ENCODE results near the gene CCDC47. TPM values are rescaled to one million over a fixed set of nuclear protein-coding genes. Genes with fewer than 3 reads are reported as not detected.
"Not testable (repeated sequence)": the region's sequence is repeated elsewhere in the genome, so short reads cannot be mapped to it uniquely, and the experiment has no call there.

Gene CCDC47
- total and polyA plus RNA-seq, 4 donors: 27.9 to 65.8 (median 49.0) TPM

DNA sequence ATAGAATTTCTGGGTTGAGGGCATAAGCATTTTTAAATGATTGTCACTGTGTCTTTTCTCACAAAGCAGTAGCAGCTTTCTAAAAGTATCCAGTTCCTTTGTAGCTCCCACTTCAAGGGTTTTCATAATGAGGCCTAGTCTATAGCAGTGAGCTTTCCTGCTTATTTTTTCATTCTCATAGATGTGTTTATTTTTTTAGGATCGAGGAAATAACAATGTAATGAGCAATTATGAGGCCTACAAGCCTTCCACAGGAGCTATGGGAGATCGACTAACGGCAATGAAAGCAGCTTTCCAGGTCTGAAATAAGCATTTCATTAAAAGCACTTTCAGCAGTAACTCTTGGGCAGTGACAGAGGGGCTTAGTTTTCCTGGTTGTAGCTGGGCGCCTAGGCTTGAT, 43.3 kb upstream of the CCDC47 start:
- Histone ChIP-seq H3K4me3 (ENCODE audit: low read length in 2 of 2) (no peak overlapping the region), H3K9me3 (ENCODE audit: control insufficient read depth, low read length) (no peaks in the 10 kb centered on the region), H3K36me3 (ENCODE audit: control insufficient read depth in 1 of 2, insufficient read depth in 2 of 2, low read length in 1 of 2) (peaks cover 13 to 31% of the 10 kb centered on the region in 2 donors), H3K4me1 (ENCODE audit: control insufficient read depth in 1 of 2, insufficient read depth in 2 of 2, low read length in 2 of 2) (no peaks in the 10 kb centered on the region), H3K27ac (ENCODE audit: low read depth in 1 of 2, low read length in 2 of 2) (no peak overlapping the region), H3K27me3 (ENCODE audit: control insufficient read depth in 1 of 2, insufficient read depth in 2 of 2, low read length in 1 of 2) (no peaks in the 10 kb centered on the region)
- DNase-seq: no peak
- ATAC-seq (ENCODE audit: low FRiP score): no peak
- 78 to 79% methylated on average over 4 of the region's 4 CpGs for WGBS, 2 donors
- intact Hi-C loops (cut with DNase I): no loop called here

DNA sequence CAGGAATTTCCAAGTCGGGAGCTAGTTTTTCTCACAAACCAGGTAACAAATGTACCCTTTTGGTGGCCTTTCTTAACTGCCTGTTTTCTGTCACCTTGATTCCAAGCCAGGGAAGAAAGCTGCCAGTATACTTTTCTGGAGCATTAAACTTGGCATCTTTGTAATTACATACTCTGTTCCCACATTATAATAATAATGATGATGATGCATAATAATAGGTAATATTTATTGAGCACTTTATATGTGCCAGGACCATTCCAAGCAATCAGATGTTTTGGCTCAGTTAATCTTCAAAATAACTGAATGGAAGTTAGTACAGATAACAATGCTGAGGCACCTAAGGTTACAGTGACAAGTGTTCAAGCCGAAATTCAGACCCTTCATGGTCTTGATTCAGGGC, 42.7 kb upstream of the CCDC47 start:
- H3K9me3 ChIP-seq (ENCODE audit: control insufficient read depth, low read length): no peaks in the 10 kb centered on the region
- H3K4me1 ChIP-seq (ENCODE audit: control insufficient read depth in 1 of 2, insufficient read depth in 2 of 2, low read length in 2 of 2): no peaks in the 10 kb centered on the region
- H3K27me3 ChIP-seq (ENCODE audit: control insufficient read depth in 1 of 2, insufficient read depth in 2 of 2, low read length in 1 of 2): no peaks in the 10 kb centered on the region
- 88% methylated on average over 2 of the region's 2 CpGs for WGBS, 2 donors
- DNase-seq: no peak
- intact Hi-C loops (cut with DNase I): no loop called here
- no peak overlapping the region for H3K27ac ChIP-seq (ENCODE audit: low read depth in 1 of 2, low read length in 2 of 2)
- no peak for ATAC-seq (ENCODE audit: low FRiP score)
- H3K36me3 ChIP-seq (ENCODE audit: control insufficient read depth in 1 of 2, insufficient read depth in 2 of 2, low read length in 1 of 2): peaks cover 16 to 25% of the 10 kb centered on the region in 2 donors
- H3K4me3 ChIP-seq (ENCODE audit: low read length in 2 of 2): no peak overlapping the region

DNA sequence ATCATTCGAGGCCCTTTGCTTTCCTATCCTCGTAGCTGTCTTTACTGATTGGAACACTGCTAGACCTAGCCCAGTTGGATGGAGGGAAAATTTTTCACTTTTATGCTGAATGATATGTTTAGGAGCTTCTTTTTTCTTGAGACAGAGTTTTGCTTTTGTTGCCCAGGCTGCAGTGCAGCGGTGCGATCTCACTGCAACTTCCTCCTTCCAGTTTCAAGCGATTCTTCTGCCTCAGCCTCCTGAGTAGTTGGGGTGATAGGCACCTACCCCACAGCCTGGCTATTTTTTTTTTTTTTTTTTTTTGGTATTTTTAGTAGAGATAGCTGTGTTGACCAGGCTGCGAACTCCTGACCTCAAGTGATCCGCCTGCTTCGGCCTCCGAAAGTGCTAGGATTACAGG, 36.6 kb upstream of the CCDC47 start:
- H3K4me3 ChIP-seq (ENCODE audit: low read length in 2 of 2): no peak overlapping the region
- intact Hi-C loops (cut with DNase I): no loop called here
- no peaks in the 10 kb centered on the region for H3K9me3 ChIP-seq (ENCODE audit: control insufficient read depth, low read length)
- no peak overlapping the region for H3K27ac ChIP-seq (ENCODE audit: low read depth in 1 of 2, low read length in 2 of 2)
- DNase-seq (no peak), ATAC-seq (ENCODE audit: low FRiP score) (no peak)
- H3K27me3 ChIP-seq (ENCODE audit: control insufficient read depth in 1 of 2, insufficient read depth in 2 of 2, low read length in 1 of 2): no peaks in the 10 kb centered on the region
- no peaks in the 10 kb centered on the region for H3K4me1 ChIP-seq (ENCODE audit: control insufficient read depth in 1 of 2, insufficient read depth in 2 of 2, low read length in 2 of 2)
- WGBS, 2 donors: 92% methylated on average over 9 of the region's 9 CpGs
- H3K36me3 ChIP-seq (ENCODE audit: control insufficient read depth in 1 of 2, insufficient read depth in 2 of 2, low read length in 1 of 2): peaks cover 12 to 14% of the 10 kb centered on the region in 2 donors

DNA sequence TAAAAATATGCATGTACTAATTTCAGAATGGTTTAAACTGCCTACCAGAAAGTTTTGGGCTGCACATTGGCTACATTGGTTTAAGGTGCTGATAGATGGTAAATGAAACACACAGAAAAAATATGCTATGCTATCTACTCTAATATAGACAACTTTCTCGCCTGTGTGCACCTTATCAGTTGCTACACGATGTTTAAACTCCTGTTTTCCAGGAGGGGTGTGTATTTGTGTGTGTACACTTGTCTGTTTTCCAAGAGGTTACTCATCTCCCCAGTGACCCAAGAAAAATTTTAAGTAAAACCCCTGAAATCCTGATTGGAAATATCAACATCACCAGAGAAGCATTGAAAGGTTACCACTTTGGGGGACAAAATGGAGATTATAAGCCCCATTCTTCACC, 32.2 kb upstream of the CCDC47 start:
- ATAC-seq (ENCODE audit: low FRiP score) (no peak), DNase-seq (no peak)
- Histone ChIP-seq H3K27me3 (ENCODE audit: control insufficient read depth in 1 of 2, insufficient read depth in 2 of 2, low read length in 1 of 2) (no peaks in the 10 kb centered on the region), H3K36me3 (ENCODE audit: control insufficient read depth in 1 of 2, insufficient read depth in 2 of 2, low read length in 1 of 2) (peaks cover 6 to 8% of the 10 kb centered on the region in 2 donors), H3K9me3 (ENCODE audit: control insufficient read depth, low read length) (no peaks in the 10 kb centered on the region), H3K4me1 (ENCODE audit: control insufficient read depth in 1 of 2, insufficient read depth in 2 of 2, low read length in 2 of 2) (no peaks in the 10 kb centered on the region), H3K4me3 (ENCODE audit: low read length in 2 of 2) (no peak overlapping the region), H3K27ac (ENCODE audit: low read depth in 1 of 2, low read length in 2 of 2) (no peak overlapping the region)
- intact Hi-C loops (cut with DNase I): no loop called here
- WGBS, 2 donors: 46 to 50% methylated on average over 2 of the region's 2 CpGs

DNA sequence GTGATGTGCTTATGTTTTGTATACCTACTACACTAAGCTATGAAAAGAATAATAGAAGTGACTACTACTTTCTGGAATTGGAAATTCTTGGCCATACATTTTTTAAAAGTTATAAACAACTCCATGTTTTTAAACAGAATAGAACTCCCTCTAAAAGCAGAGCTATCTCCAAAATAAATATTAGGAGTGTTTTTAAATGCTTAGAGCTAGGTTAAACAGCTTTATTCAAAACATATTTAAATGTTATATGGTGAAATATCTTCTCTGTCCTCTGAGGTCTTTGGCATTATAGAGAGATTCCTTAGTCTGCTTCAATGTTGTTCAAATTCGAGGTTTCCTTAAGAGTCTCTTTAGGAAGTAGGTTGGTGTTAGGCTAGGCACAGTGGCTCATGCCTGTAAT, 30.9 kb upstream of the CCDC47 start:
- Histone ChIP-seq H3K27me3 (ENCODE audit: control insufficient read depth in 1 of 2, insufficient read depth in 2 of 2, low read length in 1 of 2) (no peaks in the 10 kb centered on the region), H3K27ac (ENCODE audit: low read depth in 1 of 2, low read length in 2 of 2) (no peak overlapping the region), H3K4me1 (ENCODE audit: control insufficient read depth in 1 of 2, insufficient read depth in 2 of 2, low read length in 2 of 2) (no peaks in the 10 kb centered on the region), H3K9me3 (ENCODE audit: control insufficient read depth, low read length) (no peaks in the 10 kb centered on the region), H3K4me3 (ENCODE audit: low read length in 2 of 2) (no peak overlapping the region), H3K36me3 (ENCODE audit: control insufficient read depth in 1 of 2, insufficient read depth in 2 of 2, low read length in 1 of 2) (peaks cover 6 to 16% of the 10 kb centered on the region in 2 donors)
- ATAC-seq (ENCODE audit: low FRiP score) (no peak), DNase-seq (no peak)
- intact Hi-C loops (cut with DNase I): no loop called here
- 15 to 24% methylated on average over 1 of the region's 1 CpG for WGBS, 2 donors

DNA sequence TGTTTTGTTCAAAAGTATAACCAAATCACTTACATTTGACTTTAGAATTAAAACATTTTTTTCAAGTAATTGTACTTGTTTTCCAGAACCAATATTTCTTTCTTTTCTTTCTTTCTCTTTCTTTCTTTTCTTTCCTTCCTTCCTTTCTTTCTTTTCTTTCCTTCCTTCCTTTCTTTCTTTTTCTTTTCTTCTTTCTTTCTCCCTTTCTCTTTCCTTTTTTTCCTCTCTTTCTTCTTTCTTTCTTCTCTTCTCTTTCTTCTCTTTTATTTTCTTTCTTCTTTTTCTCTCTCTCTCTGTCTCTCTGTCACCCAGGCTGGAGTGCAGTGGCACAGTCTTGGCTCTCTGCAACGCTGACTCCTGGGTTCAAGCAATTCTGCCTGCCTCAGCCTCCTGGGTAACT, 27.4 kb upstream of the CCDC47 start:
- H3K27me3 ChIP-seq (ENCODE audit: control insufficient read depth in 1 of 2, insufficient read depth in 2 of 2, low read length in 1 of 2): no peaks in the 10 kb centered on the region
- H3K36me3 ChIP-seq (ENCODE audit: control insufficient read depth in 1 of 2, insufficient read depth in 2 of 2, low read length in 1 of 2): peaks cover 8 to 14% of the 10 kb centered on the region in 2 donors
- ATAC-seq (ENCODE audit: low FRiP score) (no peak), DNase-seq (no peak)
- H3K4me3 ChIP-seq (ENCODE audit: low read length in 2 of 2): no peak overlapping the region
- 94 to 95% methylated on average over 1 of the region's 1 CpG for WGBS, 2 donors
- H3K4me1 ChIP-seq (ENCODE audit: control insufficient read depth in 1 of 2, insufficient read depth in 2 of 2, low read length in 2 of 2): no peaks in the 10 kb centered on the region
- no peaks in the 10 kb centered on the region for H3K9me3 ChIP-seq (ENCODE audit: control insufficient read depth, low read length)
- intact Hi-C loops (cut with DNase I): no loop called here
- H3K27ac ChIP-seq (ENCODE audit: low read depth in 1 of 2, low read length in 2 of 2): no peak overlapping the region

- no peak for ATAC-seq (ENCODE audit: low FRiP score)
- H3K9me3 ChIP-seq (ENCODE audit: control insufficient read depth, low read length): no peaks in the 10 kb centered on the region
- no peak overlapping the region for H3K4me3 ChIP-seq (ENCODE audit: low read length in 2 of 2)
- intact Hi-C loops (cut with DNase I): no loop called here
- no peaks in the 10 kb centered on the region for H3K27me3 ChIP-seq (ENCODE audit: control insufficient read depth in 1 of 2, insufficient read depth in 2 of 2, low read length in 1 of 2)
- H3K36me3 ChIP-seq (ENCODE audit: control insufficient read depth in 1 of 2, insufficient read depth in 2 of 2, low read length in 1 of 2): peaks cover 8 to 14% of the 10 kb centered on the region in 2 donors
- H3K4me1 ChIP-seq (ENCODE audit: control insufficient read depth in 1 of 2, insufficient read depth in 2 of 2, low read length in 2 of 2): no peaks in the 10 kb centered on the region
- no peak overlapping the region for H3K27ac ChIP-seq (ENCODE audit: low read depth in 1 of 2, low read length in 2 of 2)
- no peak for DNase-seq
- 83 to 89% methylated on average over 3 of the region's 3 CpGs for WGBS, 2 donors
These were observed 25.2 kb upstream of the CCDC47 start for GRCh38 chr17:63798572-63799106.

DNA sequence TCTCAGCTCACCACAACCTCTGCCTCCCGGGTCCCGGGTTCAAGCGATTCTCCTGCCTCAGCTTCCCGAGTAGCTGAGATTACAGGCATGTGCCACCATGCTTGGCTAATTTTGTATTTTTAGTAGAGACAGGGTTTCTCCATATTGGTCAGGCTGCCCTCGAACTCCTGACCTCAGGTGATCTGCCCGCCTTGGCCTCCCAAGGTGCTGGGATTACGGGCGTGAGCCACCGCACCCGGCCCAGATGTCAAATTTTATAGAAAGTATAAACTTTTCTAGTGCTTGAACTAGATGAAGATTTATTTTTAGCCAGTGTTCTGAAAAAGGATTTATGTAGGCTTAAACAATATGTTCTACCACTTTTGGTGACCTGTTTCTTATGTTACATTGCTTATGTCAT, 23.0 kb upstream of the CCDC47 start:
- H3K9me3 ChIP-seq (ENCODE audit: control insufficient read depth, low read length); H3K4me1 ChIP-seq (ENCODE audit: control insufficient read depth in 1 of 2, insufficient read depth in 2 of 2, low read length in 2 of 2); intact Hi-C loops (cut with DNase I); H3K36me3 ChIP-seq (ENCODE audit: control insufficient read depth in 1 of 2, insufficient read depth in 2 of 2, low read length in 1 of 2); DNase-seq; H3K27ac ChIP-seq (ENCODE audit: low read depth in 1 of 2, low read length in 2 of 2); H3K27me3 ChIP-seq (ENCODE audit: control insufficient read depth in 1 of 2, insufficient read depth in 2 of 2, low read length in 1 of 2); ATAC-seq (ENCODE audit: low FRiP score); H3K4me3 ChIP-seq (ENCODE audit: low read length in 2 of 2): not testable (repeated sequence)
- WGBS, 2 donors: 96% methylated on average over 10 of the region's 10 CpGs

DNA sequence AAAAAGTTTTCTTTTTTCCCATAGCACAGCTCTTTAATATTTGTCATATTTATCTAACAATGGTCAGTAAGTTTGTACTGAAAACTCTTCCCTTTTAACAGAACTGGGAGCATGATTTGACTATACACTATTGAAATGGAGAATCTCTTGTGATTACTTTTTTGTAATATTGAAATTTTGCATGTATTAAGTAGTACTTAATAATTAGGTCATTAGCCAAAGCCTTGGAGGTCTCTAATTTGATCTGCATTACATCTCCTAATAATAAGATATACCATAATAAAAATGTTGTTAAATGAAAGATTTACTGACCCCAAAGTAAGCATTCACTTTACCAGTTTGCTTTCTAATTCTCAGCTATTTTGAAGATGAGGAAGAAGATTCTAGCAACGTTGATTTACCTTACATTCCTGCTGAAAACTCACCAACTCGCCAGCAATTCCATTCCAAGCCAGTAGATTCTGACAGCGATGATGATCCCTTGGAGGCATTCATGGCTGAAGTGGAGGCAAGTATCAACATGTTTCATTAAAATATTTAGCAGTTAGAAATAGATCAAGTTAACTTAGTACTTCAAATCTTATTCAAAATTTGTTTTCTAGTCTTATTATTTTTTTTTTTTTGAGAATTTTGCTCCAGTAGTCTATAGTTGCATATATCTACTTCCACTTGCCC, 18.8 kb upstream of the CCDC47 start:
- no peaks in the 10 kb centered on the region for H3K4me1 ChIP-seq (ENCODE audit: control insufficient read depth in 1 of 2, insufficient read depth in 2 of 2, low read length in 2 of 2)
- H3K9me3 ChIP-seq (ENCODE audit: control insufficient read depth, low read length): no peaks in the 10 kb centered on the region
- WGBS, 2 donors: 76 to 78% methylated on average over 3 of the region's 3 CpGs
- peaks cover 0 to 7% of the 10 kb centered on the region in 2 donors for H3K36me3 ChIP-seq (ENCODE audit: control insufficient read depth in 1 of 2, insufficient read depth in 2 of 2, low read length in 1 of 2)
- no peak overlapping the region for H3K4me3 ChIP-seq (ENCODE audit: low read length in 2 of 2)
- H3K27me3 ChIP-seq (ENCODE audit: control insufficient read depth in 1 of 2, insufficient read depth in 2 of 2, low read length in 1 of 2): no peaks in the 10 kb centered on the region
- intact Hi-C loops (cut with DNase I): no loop called here
- H3K27ac ChIP-seq (ENCODE audit: low read depth in 1 of 2, low read length in 2 of 2): no peak overlapping the region
- no peak for ATAC-seq (ENCODE audit: low FRiP score)
- no peak for DNase-seq
